KMS-11 (cell line): ENCODE results near the gene CABLES1.
"Not testable (repeated sequence)": the region's sequence is repeated elsewhere in the genome, so short reads cannot be mapped to it uniquely, and the experiment has no call there.

Experiments used
- H2AFZ ChIP-seq: fragments of 200-600 bp; sonication (generic); 2 replicates; pipeline ENCODE4 v1.6.1; 2016; ENCODE audit warnings: antibody characterized with exemption, mixed run types, low read depth
- H3K27ac ChIP-seq: fragments of 200-600 bp; sonication (generic); 2 replicates; pipeline ENCODE4 v1.6.1; 2016; ENCODE audit warnings: mild to moderate bottlenecking, mixed run types
- H3K27me3 ChIP-seq: fragments of 200-600 bp; sonication (generic); 2 replicates; pipeline ENCODE4 v1.6.1; 2017; ENCODE audit warnings: mild to moderate bottlenecking, low read depth, mixed run types, moderate library complexity; ENCODE audit not compliant: insufficient read depth
- H3K36me3 ChIP-seq: fragments of 200-600 bp; sonication (generic); 2 replicates; pipeline ENCODE4 v1.6.1; 2017; ENCODE audit warnings: mild to moderate bottlenecking, mixed run types; ENCODE audit not compliant: insufficient read depth
- H3K4me1 ChIP-seq: fragments of 200-600 bp; sonication (generic); 2 replicates; pipeline ENCODE4 v1.6.1; 2016; ENCODE audit warnings: mild to moderate bottlenecking, low read depth, mixed run types; ENCODE audit not compliant: poor library complexity, severe bottlenecking
- H3K4me2 ChIP-seq: fragments of 200-600 bp; sonication (generic); 2 replicates; pipeline ENCODE4 v1.7.0; 2016; ENCODE audit warnings: mild to moderate bottlenecking, mixed run types
- H3K4me3 ChIP-seq: fragments of 200-600 bp; sonication (generic); IDR thresholded peaks from 2 replicates; pipeline ENCODE4 v1.6.1; 2017; ENCODE audit warnings: low read depth, low read length, mixed read lengths; ENCODE audit not compliant: insufficient read depth
- H3K79me2 ChIP-seq: fragments of 200-600 bp; sonication (generic); 2 replicates; pipeline ENCODE4 v1.6.1; 2016; ENCODE audit warnings: low read depth, mixed run types; ENCODE audit not compliant: insufficient read depth
- H3K9ac ChIP-seq: fragments of 200-600 bp; sonication (generic); 2 replicates; pipeline ENCODE4 v1.6.1; 2016; ENCODE audit warnings: mild to moderate bottlenecking, mixed run types
- H4K20me1 ChIP-seq: fragments of 200-600 bp; sonication (generic); 2 replicates; pipeline ENCODE4 v1.6.1; 2016; ENCODE audit warnings: mild to moderate bottlenecking, mixed run types; ENCODE audit not compliant: insufficient read depth
- TF ChIP-seq, protein P1 (sequence below): fragments of 200-600 bp; sonication (generic); conservative IDR thresholded peaks from 2 replicates; pipeline ENCODE4 v1.6.1; 2017; ENCODE audit warnings: low read depth, mild to moderate bottlenecking, antibody characterized with exemption, low read length, moderate library complexity, mixed read lengths

The CABLES1 gene

DNA sequence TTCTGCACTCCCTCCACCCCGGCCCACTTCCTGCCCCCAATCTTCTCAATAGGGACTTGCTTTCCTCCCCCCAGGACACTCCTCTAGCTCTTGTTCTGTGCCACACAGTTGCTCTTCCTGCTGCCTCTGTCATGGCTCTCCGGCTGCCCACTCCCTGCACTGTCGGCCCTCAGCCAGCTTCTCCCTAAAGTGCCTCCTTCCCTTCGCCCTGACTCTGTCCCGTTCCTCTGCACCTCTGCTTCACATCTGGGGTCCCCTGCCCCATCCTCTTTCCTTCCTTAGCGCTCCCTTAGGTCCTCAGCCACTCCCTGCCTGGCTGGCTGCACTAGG is 132.1 kb downstream of the CABLES1 start:
- Histone ChIP-seq H3K36me3 (no peaks in the 10 kb centered on the region), H2AFZ (no peak overlapping the region), H3K4me1 (peaks cover 10% of the 10 kb centered on the region), H3K9ac (no peak overlapping the region), H4K20me1 (no peaks in the 10 kb centered on the region), H3K79me2 (no peaks in the 10 kb centered on the region), H3K27me3 (no peaks in the 10 kb centered on the region), H3K4me3 (no peak overlapping the region), H3K27ac (no peak overlapping the region), H3K4me2 (peak overlapping the region; percentile 11; the same call in 1 of the 2 replicates)
- TF ChIP-seq, protein P1, sequence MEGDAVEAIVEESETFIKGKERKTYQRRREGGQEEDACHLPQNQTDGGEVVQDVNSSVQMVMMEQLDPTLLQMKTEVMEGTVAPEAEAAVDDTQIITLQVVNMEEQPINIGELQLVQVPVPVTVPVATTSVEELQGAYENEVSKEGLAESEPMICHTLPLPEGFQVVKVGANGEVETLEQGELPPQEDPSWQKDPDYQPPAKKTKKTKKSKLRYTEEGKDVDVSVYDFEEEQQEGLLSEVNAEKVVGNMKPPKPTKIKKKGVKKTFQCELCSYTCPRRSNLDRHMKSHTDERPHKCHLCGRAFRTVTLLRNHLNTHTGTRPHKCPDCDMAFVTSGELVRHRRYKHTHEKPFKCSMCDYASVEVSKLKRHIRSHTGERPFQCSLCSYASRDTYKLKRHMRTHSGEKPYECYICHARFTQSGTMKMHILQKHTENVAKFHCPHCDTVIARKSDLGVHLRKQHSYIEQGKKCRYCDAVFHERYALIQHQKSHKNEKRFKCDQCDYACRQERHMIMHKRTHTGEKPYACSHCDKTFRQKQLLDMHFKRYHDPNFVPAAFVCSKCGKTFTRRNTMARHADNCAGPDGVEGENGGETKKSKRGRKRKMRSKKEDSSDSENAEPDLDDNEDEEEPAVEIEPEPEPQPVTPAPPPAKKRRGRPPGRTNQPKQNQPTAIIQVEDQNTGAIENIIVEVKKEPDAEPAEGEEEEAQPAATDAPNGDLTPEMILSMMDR: no peak

DNA sequence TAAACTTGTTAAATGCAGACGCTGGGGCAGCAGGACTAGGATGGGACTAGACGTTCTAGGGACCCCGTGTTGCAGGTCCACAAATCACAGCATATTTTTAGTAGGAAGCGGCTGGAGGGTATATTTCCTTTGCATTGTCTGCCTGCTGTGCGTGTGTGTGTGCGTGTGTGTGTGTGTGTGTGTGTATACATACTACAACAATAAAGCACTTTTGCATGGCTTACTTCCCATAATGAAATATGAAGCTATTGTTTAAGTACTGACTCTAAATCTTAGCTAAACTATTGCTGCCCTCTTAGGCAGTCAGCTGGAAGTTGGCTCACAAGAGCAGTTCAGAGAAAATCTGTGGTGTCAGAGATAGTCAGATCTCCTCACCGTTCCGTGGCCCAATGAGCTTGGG is 133.4 kb downstream of the CABLES1 start:
- Histone ChIP-seq H3K36me3 (no peaks in the 10 kb centered on the region), H3K4me1 (peaks cover 10% of the 10 kb centered on the region), H3K79me2 (no peaks in the 10 kb centered on the region), H3K9ac (no peak overlapping the region), H3K4me3 (no peak overlapping the region), H2AFZ (no peak overlapping the region), H3K27me3 (no peaks in the 10 kb centered on the region), H4K20me1 (no peaks in the 10 kb centered on the region), H3K27ac (no peak overlapping the region), H3K4me2 (no peak overlapping the region)
- TF ChIP-seq, protein P1: no peak

GRCh38 chr18:23269068-23269467 is 133.8 kb downstream of the CABLES1 start:
- H3K4me1 ChIP-seq: peaks cover 10% of the 10 kb centered on the region
- H3K4me2 ChIP-seq: not testable (repeated sequence)

DNA sequence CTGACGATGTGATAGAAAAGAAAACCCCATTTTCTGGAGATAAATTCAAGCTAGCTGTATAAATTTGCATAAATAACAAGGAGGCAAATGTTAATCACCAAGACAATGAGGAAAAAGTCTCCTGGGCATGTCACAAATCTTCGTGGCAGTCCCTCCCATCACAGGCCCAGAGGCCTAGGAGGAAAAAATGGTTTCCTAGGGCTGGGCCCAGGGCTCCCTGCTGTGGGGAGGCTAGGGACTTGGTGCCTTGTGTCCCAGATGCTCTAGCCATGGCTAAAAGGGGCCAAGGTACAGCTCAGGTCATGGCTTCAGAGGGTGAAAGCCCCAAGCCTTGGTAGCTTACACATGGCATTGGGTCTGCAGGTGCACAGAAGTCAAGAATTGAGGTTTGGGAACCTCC is 134.6 kb downstream of the CABLES1 start:
- H3K4me3 ChIP-seq: no peak overlapping the region
- no peak overlapping the region for H3K9ac ChIP-seq
- no peak overlapping the region for H3K27ac ChIP-seq
- H3K79me2 ChIP-seq: no peaks in the 10 kb centered on the region
- TF ChIP-seq, protein P1: no peak
- no peaks in the 10 kb centered on the region for H3K27me3 ChIP-seq
- H3K4me2 ChIP-seq: no peak overlapping the region
- H3K36me3 ChIP-seq: no peaks in the 10 kb centered on the region
- peaks cover 10% of the 10 kb centered on the region for H3K4me1 ChIP-seq
- no peak overlapping the region for H2AFZ ChIP-seq
- H4K20me1 ChIP-seq: no peaks in the 10 kb centered on the region

More at GRCh38 chr18:23269068-23269467, 133.8 kb downstream of the CABLES1 start:
- H3K79me2 ChIP-seq, H3K27ac ChIP-seq, H4K20me1 ChIP-seq, H3K4me3 ChIP-seq, H3K36me3 ChIP-seq, H3K9ac ChIP-seq, H3K27me3 ChIP-seq, H2AFZ ChIP-seq: not testable (repeated sequence)

DNA sequence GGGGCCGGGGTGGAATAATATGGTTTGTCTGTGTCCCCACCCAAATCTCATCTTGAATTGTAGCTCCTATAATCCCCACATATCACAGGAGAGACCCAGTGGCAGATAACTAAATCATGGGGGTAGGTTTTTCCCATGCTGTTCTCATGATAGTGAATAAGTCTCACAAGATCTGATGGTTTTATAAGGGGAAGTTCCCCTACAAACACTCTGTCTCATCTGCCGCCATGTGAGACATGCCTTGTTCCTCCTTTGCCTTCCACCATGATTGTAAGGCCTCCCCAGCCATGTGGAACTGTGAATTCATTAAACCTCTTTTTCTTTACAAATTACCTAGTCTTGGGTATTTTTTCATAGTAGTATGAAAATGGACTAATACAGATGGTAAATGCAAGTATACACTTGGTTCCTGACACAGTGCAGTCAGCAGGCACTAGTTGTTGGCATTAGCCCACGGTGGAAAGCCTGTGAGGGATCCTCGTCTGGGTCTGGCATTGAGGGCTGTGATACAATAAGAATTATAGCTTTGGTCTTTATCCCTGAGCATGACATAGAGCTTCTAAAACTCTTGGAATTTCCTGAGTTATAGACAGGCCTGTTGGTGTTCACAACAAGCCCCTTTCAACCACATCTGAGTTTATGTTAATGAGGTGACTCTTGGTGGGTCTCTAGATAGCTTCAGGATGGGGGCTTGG is 135.8 kb downstream of the CABLES1 start:
- no peak overlapping the region for H2AFZ ChIP-seq
- H3K27ac ChIP-seq: no peak overlapping the region
- no peak overlapping the region for H3K4me2 ChIP-seq
- H3K4me3 ChIP-seq: no peak overlapping the region
- H3K4me1 ChIP-seq: peaks cover 10% of the 10 kb centered on the region
- no peak overlapping the region for H3K9ac ChIP-seq
- TF ChIP-seq, protein P1: no peak
- H3K79me2 ChIP-seq: no peaks in the 10 kb centered on the region
- no peaks in the 10 kb centered on the region for H4K20me1 ChIP-seq
- H3K27me3 ChIP-seq: no peaks in the 10 kb centered on the region
- H3K36me3 ChIP-seq: no peaks in the 10 kb centered on the region
